Neuron (in vitro differentiated cells): Measurements from ENCODE around the gene CCL24.

Experiments
- H2AFZ ChIP-seq: one replicate; pipeline ENCODE4 v1.6.1; 2013; ENCODE audit warnings: low read depth, mild to moderate bottlenecking, inconsistent platforms, low read length, moderate library complexity
- H3K27me3 ChIP-seq: one replicate; pipeline ENCODE4 v1.6.1; 2013; ENCODE audit warnings: low read length; ENCODE audit not compliant: insufficient read depth
- H3K36me3 ChIP-seq: one replicate; pipeline ENCODE4 v1.6.1; 2013; ENCODE audit warnings: low read length; ENCODE audit not compliant: insufficient read depth
- H3K4me1 ChIP-seq: one replicate; pipeline ENCODE4 v1.6.1; 2013; ENCODE audit warnings: low read length; ENCODE audit not compliant: insufficient read depth
- H3K4me3 ChIP-seq: 2 replicates; pipeline ENCODE4 v1.5.1; 2013; ENCODE audit warnings: mild to moderate bottlenecking, low read length, moderate library complexity
- H3K9me3 ChIP-seq: one replicate; pipeline ENCODE4 v1.6.1; 2013; ENCODE audit warnings: low read length

Gene CCL24

DNA sequence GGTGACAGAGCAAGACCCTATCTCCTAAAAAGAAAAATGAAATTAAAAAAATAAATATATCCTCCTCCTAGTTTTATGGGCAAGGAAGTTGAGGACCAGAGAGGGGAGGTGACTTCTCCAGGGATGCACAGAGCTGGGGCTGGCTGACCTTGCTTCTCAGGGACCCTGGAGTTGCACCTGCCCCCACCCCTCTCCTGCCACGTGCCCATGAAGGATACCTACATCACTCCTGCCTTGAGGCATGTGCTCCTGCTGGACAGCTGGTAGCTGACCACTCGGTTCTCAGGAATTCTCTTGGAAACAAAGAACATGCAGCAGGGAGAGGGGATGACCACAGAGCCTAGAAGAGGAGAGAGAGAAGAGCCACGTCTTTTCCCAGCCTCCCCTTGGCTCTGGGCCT is 522 bp downstream of the CCL24 start:
- H3K27me3 ChIP-seq: no peaks in the 10 kb centered on the region
- no peak overlapping the region for H3K4me3 ChIP-seq
- no peaks in the 10 kb centered on the region for H3K36me3 ChIP-seq
- H3K4me1 ChIP-seq: no peaks in the 10 kb centered on the region
- H3K9me3 ChIP-seq: no peaks in the 10 kb centered on the region
- no peak overlapping the region for H2AFZ ChIP-seq

DNA sequence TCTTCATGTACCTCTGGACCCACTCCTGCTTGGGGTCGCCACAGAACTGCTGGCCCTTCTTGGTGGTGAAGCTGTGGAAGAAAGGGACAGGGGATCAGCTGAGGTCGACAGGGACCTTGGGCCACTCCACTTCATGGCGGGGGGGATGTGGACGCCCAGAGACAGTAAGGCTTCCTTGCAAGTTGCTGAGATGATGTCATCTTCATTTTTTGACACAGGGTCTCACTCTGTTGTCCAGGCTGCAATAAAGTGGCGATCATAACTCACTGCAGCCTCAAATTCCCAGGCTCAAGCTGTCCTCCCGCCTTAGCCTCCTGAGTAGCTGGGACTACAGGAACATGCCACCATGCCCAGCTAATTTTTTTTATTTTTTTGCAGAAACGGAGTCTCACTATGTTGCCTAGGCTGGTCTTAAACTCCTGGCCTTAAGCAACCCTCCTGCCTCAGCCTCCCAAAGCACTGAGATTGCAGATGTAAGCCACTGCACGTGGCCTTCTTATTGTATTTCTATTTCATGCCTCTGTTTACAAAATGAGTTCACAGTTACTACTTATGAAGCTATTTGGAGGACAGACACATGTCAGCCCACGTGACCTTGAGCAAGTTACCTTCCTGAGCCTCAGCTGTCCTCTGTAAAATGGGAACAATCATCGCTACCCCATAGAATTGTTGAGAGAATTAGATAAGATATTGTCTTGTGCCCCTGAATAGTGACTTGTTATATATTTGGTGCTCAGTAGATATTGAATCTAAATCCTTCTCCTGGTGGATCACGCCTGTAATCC is 1.5 kb downstream of the CCL24 start:
- H3K36me3 ChIP-seq: no peaks in the 10 kb centered on the region
- H3K9me3 ChIP-seq: peaks cover 1% of the 10 kb centered on the region
- H3K4me3 ChIP-seq: no peak overlapping the region
- H2AFZ ChIP-seq: no peak overlapping the region
- H3K27me3 ChIP-seq: no peaks in the 10 kb centered on the region
- no peaks in the 10 kb centered on the region for H3K4me1 ChIP-seq

GRCh38 chr7:75809396-75809795 is 4.2 kb downstream of the CCL24 start:
- Histone ChIP-seq H3K36me3 (no peaks in the 10 kb centered on the region), H3K4me1 (no peaks in the 10 kb centered on the region), H2AFZ (no peak overlapping the region), H3K27me3 (no peaks in the 10 kb centered on the region), H3K9me3 (peaks cover 7% of the 10 kb centered on the region), H3K4me3 (no peak overlapping the region)

DNA sequence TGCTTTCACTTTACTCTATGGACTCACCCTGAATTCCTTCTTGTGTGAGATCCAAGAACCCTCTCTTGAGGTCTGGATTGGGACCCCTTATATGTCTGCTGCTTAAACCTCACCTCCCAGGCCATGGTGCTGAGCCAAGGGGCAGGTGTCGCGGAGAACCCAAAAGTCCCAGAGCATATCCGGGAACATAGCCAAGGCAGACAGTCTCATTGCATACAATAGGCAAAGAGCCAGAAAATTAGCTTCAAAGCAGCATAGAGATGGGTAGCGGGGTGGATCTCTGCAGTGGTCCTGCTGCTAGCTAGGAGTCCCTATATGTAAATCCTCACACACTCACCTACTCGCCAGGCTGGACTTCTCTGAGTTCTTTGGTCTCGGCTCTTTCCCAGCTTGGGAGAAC is 5.5 kb downstream of the CCL24 start:
- H3K36me3 ChIP-seq: no peaks in the 10 kb centered on the region
- no peaks in the 10 kb centered on the region for H3K27me3 ChIP-seq
- no peak overlapping the region for H3K4me3 ChIP-seq

DNA sequence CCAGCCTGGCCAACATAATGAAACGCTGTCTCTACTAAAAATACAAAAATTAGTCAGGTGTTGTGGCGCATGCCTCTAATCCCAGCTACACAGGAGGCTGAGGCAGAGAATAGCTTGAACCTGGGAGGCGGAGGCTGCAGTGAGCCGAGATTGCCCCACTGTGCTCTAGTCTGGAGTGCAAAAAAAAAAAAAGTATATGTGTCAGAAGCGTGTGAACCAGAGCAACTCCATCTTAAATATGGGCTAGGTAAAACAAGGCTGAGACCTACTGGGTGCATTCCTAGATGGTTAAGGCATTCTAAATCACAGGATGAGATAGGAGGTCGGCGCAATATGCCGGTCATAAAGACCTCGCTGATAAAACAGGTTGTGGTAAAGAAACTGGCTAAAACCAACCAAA is 6.2 kb downstream of the CCL24 start:
- Histone ChIP-seq H3K27me3 (no peaks in the 10 kb centered on the region), H3K4me3 (no peak overlapping the region), H3K4me1 (no peaks in the 10 kb centered on the region), H2AFZ (no peak overlapping the region), H3K9me3 (peaks cover 7% of the 10 kb centered on the region), H3K36me3 (no peaks in the 10 kb centered on the region)

More for the DNA sequence above, 5.5 kb downstream of the CCL24 start:
- no peak overlapping the region for H2AFZ ChIP-seq
- H3K9me3 ChIP-seq: peaks cover 7% of the 10 kb centered on the region
- H3K4me1 ChIP-seq: no peaks in the 10 kb centered on the region

DNA sequence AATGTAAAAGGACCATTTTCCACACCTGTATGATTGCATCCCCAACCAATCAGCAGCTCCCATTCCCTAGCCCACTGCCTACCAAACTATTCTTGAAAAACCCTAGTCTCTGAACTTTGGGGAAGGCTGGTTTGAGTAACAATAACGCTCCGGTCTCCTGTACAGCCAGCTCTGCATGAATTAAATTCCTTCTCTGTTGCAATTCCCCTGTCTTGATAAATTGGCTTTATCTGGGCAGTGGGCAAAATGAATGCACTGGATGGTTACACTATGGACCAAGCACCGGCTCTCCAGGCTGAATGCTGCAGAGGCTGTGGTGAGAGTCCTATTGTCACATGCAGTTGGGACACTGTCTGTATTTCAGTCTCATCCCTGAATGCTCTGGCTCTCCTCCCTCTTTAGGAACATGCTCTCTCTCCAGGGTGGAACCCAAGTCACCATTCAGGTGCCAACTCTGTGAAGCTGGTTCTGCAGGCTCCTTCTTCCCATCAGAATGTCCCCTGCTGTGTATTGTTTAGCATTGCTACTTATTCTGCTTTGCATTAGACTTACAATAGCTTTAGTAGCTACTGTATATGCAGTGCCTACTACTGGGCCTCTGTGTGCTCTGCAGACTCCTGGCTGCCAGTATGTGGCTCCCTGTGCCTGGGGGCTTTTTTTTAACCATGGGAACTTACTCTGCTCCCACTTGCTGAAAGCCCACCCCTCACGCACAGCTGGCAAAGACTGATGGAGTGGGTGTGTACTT is 6.9 kb downstream of the CCL24 start:
- Histone ChIP-seq H3K27me3 (no peaks in the 10 kb centered on the region), H3K4me3 (no peak overlapping the region), H3K36me3 (no peaks in the 10 kb centered on the region), H2AFZ (no peak overlapping the region), H3K4me1 (no peaks in the 10 kb centered on the region), H3K9me3 (peaks cover 7% of the 10 kb centered on the region)

GRCh38 chr7:75804705-75805104 is 8.9 kb downstream of the CCL24 start:
- no peaks in the 10 kb centered on the region for H3K36me3 ChIP-seq
- H3K4me1 ChIP-seq: no peaks in the 10 kb centered on the region
- no peak overlapping the region for H3K4me3 ChIP-seq

DNA sequence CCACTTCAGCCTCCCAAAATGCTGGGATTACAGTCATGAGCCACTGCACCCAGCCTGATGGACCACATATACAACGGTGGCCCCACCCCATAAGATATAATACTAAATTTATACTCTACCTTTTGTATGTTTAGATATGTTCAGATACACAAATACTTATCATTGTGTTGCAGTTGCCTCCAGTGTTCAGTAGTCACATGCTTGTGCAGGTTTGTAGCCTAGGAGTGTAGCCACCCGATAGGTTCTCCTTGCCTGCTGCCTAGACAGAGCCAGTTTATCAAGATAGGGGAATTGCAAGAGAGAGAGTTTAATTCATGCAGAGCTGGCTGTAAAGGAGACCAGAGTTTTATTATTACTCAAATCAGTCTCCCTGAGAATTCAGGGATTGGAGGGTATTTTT is 9.6 kb downstream of the CCL24 start:
- no peak overlapping the region for H2AFZ ChIP-seq
- H3K9me3 ChIP-seq: peaks cover 7% of the 10 kb centered on the region
- H3K36me3 ChIP-seq: no peaks in the 10 kb centered on the region
- H3K4me1 ChIP-seq: no peaks in the 10 kb centered on the region
- H3K27me3 ChIP-seq: no peaks in the 10 kb centered on the region
- H3K4me3 ChIP-seq: no peak overlapping the region

More at GRCh38 chr7:75804705-75805104, 8.9 kb downstream of the CCL24 start:
- H2AFZ ChIP-seq: no peak overlapping the region
- peaks cover 7% of the 10 kb centered on the region for H3K9me3 ChIP-seq
- no peaks in the 10 kb centered on the region for H3K27me3 ChIP-seq

DNA sequence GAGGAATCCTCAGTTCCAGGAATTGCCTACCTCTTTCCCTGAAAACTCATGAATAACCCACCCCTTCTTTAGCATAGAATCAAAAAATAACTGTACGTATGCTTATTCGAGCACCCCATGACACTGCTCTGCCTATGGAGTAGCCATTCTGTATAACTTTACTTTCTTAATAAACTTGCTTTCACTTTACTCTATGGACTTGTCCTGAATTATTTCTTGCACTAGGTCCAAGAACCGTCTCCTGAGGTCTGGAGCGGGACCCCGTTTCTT is 11.1 kb downstream of the CCL24 start:
- H3K27me3 ChIP-seq: no peaks in the 10 kb centered on the region
- H3K36me3 ChIP-seq: no peaks in the 10 kb centered on the region
- H3K4me1 ChIP-seq: no peaks in the 10 kb centered on the region
- H3K9me3 ChIP-seq: peaks cover 7% of the 10 kb centered on the region
- H2AFZ ChIP-seq: no peak overlapping the region
- no peak overlapping the region for H3K4me3 ChIP-seq

DNA sequence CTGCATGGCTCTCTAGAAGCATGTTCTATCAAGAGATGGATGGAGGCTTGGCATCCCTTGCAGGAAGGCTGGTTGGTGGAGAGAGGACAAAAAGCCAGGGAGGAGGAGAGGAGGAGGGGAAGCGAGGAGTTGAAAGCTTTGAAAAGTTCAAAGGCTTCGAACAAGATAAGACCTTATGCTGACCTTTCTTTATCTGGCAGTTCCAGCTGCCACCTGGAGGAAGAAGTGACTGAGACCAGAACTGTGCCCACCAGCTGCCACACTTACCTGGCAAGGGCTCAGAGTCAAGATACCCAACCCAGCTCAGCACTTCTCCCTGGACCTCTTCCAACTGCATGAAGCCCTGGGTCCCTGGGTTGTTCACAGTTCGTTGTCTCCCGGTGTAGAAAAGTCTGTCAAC is 14.8 kb downstream of the CCL24 start:
- no peaks in the 10 kb centered on the region for H3K27me3 ChIP-seq
- H3K4me1 ChIP-seq: peaks cover 6% of the 10 kb centered on the region
- H3K4me3 ChIP-seq: no peak overlapping the region
- H3K9me3 ChIP-seq: no peaks in the 10 kb centered on the region
- H3K36me3 ChIP-seq: no peaks in the 10 kb centered on the region
- no peak overlapping the region for H2AFZ ChIP-seq

DNA sequence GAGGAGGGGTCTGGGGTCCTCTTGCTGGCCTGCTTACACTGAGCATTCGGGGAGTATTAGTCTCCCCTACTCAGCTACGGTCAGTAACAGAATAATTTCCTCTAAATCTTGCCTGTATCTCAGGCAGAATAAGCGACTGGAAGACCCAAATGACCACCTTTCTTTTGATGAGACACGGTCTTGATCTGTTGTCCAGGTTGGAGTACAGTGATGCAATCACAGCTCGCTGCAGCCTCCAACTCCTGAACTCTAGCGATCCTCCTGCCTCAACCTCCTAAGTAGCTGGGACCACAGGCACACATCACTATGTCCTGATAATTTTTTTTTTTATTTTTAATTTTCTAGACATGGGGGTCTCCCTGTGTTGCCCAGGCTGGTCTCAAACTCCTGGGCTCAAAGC is 17.2 kb downstream of the CCL24 start:
- Histone ChIP-seq H2AFZ (no peak overlapping the region), H3K4me1 (peaks cover 6% of the 10 kb centered on the region), H3K27me3 (no peaks in the 10 kb centered on the region), H3K4me3 (no peak overlapping the region), H3K36me3 (no peaks in the 10 kb centered on the region), H3K9me3 (no peaks in the 10 kb centered on the region)

DNA sequence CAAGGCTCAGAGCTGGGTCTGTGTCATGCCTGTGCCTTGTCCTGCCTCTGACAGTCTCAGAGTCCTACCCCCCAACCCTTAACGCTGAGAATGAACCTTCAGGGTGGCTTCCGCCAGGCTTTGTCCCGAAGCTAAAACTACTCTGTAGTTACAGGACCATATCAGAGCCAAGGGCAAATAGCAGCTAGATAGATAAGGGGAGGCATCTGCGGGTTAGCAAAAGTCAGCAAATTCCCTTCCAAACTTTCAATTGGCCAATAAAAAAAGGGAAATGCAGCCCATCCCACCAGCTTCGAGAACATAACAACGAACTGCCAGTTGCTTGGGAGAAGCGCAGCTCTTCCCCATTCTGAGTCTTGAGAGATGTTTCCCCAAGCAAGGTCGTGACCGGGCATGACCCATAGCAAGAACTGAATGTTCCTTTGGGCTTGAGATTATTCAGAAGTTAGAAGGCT is 17.7 kb downstream of the CCL24 start:
- no peak overlapping the region for H3K4me3 ChIP-seq
- no peak overlapping the region for H2AFZ ChIP-seq
- no peaks in the 10 kb centered on the region for H3K36me3 ChIP-seq
- H3K9me3 ChIP-seq: no peaks in the 10 kb centered on the region
- H3K27me3 ChIP-seq: no peaks in the 10 kb centered on the region
- H3K4me1 ChIP-seq: peaks cover 6% of the 10 kb centered on the region

GRCh38 chr7:75793676-75794075 is 19.9 kb downstream of the CCL24 start:
- Histone ChIP-seq H3K4me1 (peaks cover 6% of the 10 kb centered on the region), H2AFZ (no peak overlapping the region), H3K36me3 (no peaks in the 10 kb centered on the region), H3K27me3 (no peaks in the 10 kb centered on the region), H3K4me3 (no peak overlapping the region), H3K9me3 (no peaks in the 10 kb centered on the region)
